Gastrocnemius medialis (tissue), 4 donors: ENCODE measurements around the gene RFTN1.

ENCODE experiments used
- POLR2A ChIP-seq, 2 donors: fragments of 450-650 bp; IDR thresholded peaks; one replicate each; pipeline ENCODE4 v1.6.1; 2017; ENCODE audit warnings: antibody characterized with exemption in 2 of 2, mild to moderate bottlenecking in 2 of 2, moderate library complexity in 2 of 2
- TF ChIP-seq, protein P1 (sequence below), 5 experiments: fragments of 450-650 bp in 3 of 5; fragments of 200-600 bp in 2 of 5; sonication (generic) in 2 of 5; IDR thresholded peaks in 4 of 5; conservative IDR thresholded peaks in 1 of 5; 1 replicate in 4 of 5; 2 replicates in 1 of 5; pipeline ENCODE4 v1.5.1; 2016 to 2019; ENCODE audit warnings: antibody characterized with exemption in 5 of 5, mild to moderate bottlenecking in 3 of 5, moderate library complexity in 3 of 5

DNA sequence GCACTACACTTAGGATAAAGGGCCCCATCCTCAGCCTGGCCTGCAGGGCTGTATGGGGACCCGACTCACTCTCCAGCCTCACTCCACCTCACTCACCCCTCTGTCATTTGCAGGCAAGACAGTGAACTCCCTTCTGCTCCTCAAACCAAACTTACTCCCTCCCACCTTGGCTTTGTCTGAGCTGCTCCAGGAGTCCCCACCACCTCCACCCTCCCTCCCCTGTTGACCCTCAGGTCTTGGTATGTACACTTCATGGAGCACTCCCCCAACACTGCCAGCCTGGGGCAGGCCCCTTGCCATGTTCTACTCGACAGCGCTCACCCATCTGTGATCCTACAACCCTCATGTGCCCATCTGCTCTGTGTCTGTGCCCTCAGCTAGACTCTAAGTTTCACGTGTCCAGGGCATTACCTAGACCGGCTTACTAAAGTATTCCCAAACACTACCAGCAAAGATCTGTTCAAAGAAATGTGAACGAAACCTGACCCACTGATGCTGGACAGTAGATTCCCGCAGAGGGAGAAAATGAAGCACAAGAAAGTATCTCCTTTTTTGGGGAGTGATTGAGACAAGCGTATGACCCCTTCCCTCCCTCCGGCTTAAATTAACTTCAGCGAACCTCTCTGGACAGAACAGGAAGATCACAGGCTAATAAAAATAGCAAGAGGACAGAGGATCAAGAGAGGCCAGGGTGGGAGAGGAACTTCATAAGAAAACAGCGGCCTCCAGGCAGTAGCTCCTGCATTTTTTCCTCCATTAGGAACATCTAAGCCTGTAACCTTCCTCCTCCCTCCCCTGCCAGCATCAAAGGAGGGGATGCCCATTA is 113.2 kb downstream of the RFTN1 start:
- TF ChIP-seq POLR2A (IDR thresholded peaks at IDR 0.05): no peak
- TF ChIP-seq, protein P1, sequence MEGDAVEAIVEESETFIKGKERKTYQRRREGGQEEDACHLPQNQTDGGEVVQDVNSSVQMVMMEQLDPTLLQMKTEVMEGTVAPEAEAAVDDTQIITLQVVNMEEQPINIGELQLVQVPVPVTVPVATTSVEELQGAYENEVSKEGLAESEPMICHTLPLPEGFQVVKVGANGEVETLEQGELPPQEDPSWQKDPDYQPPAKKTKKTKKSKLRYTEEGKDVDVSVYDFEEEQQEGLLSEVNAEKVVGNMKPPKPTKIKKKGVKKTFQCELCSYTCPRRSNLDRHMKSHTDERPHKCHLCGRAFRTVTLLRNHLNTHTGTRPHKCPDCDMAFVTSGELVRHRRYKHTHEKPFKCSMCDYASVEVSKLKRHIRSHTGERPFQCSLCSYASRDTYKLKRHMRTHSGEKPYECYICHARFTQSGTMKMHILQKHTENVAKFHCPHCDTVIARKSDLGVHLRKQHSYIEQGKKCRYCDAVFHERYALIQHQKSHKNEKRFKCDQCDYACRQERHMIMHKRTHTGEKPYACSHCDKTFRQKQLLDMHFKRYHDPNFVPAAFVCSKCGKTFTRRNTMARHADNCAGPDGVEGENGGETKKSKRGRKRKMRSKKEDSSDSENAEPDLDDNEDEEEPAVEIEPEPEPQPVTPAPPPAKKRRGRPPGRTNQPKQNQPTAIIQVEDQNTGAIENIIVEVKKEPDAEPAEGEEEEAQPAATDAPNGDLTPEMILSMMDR (IDR thresholded peaks at IDR 0.05 in 4 of 5, conservative IDR thresholded peaks at IDR 0.05 in 1 of 5): no peak
